HL-60 (cell line): ENCODE results near the gene APOA5.

Experiments
- CTCF ChIP-seq: IDR thresholded peaks from one replicate; pipeline ENCODE4 v1.5.1; 2011; ENCODE audit warnings: low read length, control low read depth, inconsistent platforms; ENCODE audit not compliant: insufficient read depth
- POLR2AphosphoS5 ChIP-seq: IDR thresholded peaks from 2 replicates; pipeline ENCODE4 v1.6.1; 2012; ENCODE audit warnings: low read depth
- REST ChIP-seq: IDR thresholded peaks from 2 replicates; pipeline ENCODE4 v1.6.1; 2012; ENCODE audit warnings: low read depth; ENCODE audit not compliant: insufficient replicate concordance
- SPI1 ChIP-seq: IDR thresholded peaks from 2 replicates; pipeline ENCODE4 v1.6.1; 2012; ENCODE audit warnings: low read depth, mild to moderate bottlenecking, borderline replicate concordance

DNA sequence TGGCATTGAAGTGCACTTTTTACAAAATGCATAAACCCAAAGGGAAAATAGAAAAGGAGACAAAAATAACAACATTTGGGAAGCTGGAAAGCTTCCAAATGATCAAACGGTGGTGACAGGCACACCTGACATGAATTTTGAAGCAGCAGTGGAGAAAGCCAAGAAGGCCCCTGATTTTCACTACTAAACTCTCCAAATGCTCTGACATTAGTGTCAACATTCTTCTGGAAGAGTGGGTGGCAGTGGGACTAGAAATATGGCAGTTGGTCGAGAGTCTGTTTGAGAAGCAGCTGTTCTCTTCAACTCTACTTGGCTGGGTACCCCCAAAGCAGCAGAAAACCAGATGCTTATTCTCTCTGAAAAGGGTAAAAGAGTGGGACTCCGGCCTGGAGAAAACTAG, 12.3 kb upstream of the APOA5 start:
- TF ChIP-seq CTCF = no peak
- no peak for TF ChIP-seq REST
- no peak for TF ChIP-seq POLR2AphosphoS5
- no peak for TF ChIP-seq SPI1
